ENCODE measurements around the gene GMDS. TPM values are rescaled to one million over a fixed set of nuclear protein-coding genes. Genes with fewer than 3 reads are reported as not detected.

Gene GMDS
- total RNA-seq, 1 donor from 2014 or later: 30.1 TPM

DNA sequence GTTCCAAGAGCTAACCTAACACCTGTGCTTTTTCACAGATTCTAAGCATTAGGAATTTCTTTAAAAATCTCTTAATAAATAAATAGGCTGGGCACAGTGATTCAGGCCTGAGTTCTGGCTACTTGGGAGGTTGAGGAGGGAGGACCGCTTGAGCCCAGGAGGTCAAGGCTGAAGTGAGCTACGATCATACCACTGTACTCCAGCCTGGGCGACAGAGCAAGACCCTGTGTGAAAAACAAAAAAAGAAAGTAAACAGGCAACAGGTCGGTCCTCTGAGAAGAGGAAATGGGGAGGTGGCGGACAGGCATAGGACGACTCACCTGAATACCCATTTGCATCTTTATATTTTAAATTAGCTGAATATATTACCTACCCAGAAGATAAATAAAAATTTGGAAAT is 26.5 kb downstream of the GMDS start:
- H3K9me3 Mint-ChIP-seq: no peaks in the 10 kb centered on the region
- TF ChIP-seq, protein P1, sequence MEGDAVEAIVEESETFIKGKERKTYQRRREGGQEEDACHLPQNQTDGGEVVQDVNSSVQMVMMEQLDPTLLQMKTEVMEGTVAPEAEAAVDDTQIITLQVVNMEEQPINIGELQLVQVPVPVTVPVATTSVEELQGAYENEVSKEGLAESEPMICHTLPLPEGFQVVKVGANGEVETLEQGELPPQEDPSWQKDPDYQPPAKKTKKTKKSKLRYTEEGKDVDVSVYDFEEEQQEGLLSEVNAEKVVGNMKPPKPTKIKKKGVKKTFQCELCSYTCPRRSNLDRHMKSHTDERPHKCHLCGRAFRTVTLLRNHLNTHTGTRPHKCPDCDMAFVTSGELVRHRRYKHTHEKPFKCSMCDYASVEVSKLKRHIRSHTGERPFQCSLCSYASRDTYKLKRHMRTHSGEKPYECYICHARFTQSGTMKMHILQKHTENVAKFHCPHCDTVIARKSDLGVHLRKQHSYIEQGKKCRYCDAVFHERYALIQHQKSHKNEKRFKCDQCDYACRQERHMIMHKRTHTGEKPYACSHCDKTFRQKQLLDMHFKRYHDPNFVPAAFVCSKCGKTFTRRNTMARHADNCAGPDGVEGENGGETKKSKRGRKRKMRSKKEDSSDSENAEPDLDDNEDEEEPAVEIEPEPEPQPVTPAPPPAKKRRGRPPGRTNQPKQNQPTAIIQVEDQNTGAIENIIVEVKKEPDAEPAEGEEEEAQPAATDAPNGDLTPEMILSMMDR (IDR thresholded peaks at IDR 0.05): no peak
- H3K27ac Mint-ChIP-seq: no peak overlapping the region
- CTCF ChIA-PET: interaction anchor here (0.9 kb wide), 1 partner anchor 478 kb away, joined by 3 read pairs; no protein-coding TSS in a partner anchor
- peaks cover 18% of the 10 kb centered on the region for H3K4me1 Mint-ChIP-seq
- DNase-seq (no peak), ATAC-seq (ENCODE audit: low read depth) (no peak)
- no peaks in the 10 kb centered on the region for H3K36me3 Mint-ChIP-seq (ENCODE audit: low read depth)
- POLR2A ChIA-PET: no interaction called here
- intact Hi-C loops (cut with micrococcal nuclease): no loop called here
- H3K4me3 Mint-ChIP-seq: no peak overlapping the region
- H3K27me3 Mint-ChIP-seq: no peaks in the 10 kb centered on the region

DNA sequence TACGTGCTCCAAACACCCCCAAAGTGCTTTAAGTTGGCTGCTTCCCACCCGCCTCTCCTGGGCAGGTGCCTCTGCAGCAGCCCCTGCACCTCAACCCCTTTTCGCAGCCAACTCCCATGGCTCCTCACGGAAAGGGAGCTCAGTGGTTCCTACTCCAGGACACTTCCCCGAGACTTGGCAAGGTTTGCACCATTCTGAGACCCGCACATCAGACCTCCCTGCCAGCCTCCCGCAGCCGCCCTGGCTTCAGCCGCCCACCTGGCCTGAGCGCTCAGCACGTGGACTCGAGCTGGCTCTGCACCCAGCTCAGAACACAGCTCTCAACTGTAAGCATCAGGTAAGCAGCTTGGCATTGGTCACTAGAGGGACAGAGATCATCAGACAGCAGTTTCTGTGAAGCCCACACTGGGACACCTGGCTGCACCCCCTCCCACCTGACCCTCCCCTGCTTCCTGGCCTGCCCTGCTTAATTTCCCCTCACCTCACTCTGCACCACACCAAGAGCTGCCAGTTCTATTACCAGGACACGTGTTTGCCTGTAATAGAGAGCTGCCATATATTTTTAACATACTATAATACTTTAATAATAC is 28.5 kb downstream of the GMDS start:
- Mint-ChIP-seq H3K4me1 (peaks cover 9% of the 10 kb centered on the region), H3K27ac (no peak overlapping the region), H3K36me3 (ENCODE audit: low read depth) (no peaks in the 10 kb centered on the region), H3K9me3 (no peaks in the 10 kb centered on the region), H3K27me3 (no peaks in the 10 kb centered on the region), H3K4me3 (no peak overlapping the region)
- ATAC-seq (ENCODE audit: low read depth) (no peak), DNase-seq (no peak)
- POLR2A ChIA-PET: no interaction called here
- CTCF ChIA-PET: interaction anchor here (1.2 kb wide), 1 partner anchor 8 kb away, joined by 3 read pairs; no protein-coding TSS in a partner anchor
- TF ChIP-seq, protein P1 (IDR thresholded peaks at IDR 0.05): no peak
- intact Hi-C loops (cut with micrococcal nuclease): no loop called here

DNA sequence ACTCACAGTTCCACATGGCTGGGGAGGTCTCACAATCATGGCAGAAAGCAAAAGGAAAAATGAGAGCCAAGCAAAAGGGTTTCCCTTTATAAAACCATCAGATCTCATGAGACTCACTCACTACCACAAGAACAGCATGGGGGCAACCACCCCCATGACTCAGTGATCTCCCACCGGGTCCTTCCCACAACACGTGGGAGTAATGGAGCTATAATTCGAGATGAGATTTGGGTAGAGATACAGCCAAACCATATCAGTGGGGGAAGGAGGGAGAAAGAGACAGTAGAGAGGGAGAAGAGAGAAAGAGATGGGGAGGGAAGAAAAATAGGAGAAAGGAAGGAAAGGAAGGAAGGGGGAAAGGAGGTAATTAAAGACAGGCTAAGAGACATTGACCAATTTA is 30.1 kb downstream of the GMDS start:
- no peak overlapping the region for H3K27ac Mint-ChIP-seq
- DNase-seq (no peak), ATAC-seq (ENCODE audit: low read depth) (no peak)
- H3K4me3 Mint-ChIP-seq: no peak overlapping the region
- no peaks in the 10 kb centered on the region for H3K36me3 Mint-ChIP-seq (ENCODE audit: low read depth)
- intact Hi-C loops (cut with micrococcal nuclease): no loop called here
- TF ChIP-seq, protein P1 (IDR thresholded peaks at IDR 0.05): no peak
- POLR2A ChIA-PET: no interaction called here
- CTCF ChIA-PET: interaction anchor here (1.0 kb wide), 1 partner anchor 615 kb away, joined by 3 read pairs; no protein-coding TSS in a partner anchor
- H3K4me1 Mint-ChIP-seq: no peaks in the 10 kb centered on the region
- H3K27me3 Mint-ChIP-seq: no peaks in the 10 kb centered on the region
- H3K9me3 Mint-ChIP-seq: no peaks in the 10 kb centered on the region

DNA sequence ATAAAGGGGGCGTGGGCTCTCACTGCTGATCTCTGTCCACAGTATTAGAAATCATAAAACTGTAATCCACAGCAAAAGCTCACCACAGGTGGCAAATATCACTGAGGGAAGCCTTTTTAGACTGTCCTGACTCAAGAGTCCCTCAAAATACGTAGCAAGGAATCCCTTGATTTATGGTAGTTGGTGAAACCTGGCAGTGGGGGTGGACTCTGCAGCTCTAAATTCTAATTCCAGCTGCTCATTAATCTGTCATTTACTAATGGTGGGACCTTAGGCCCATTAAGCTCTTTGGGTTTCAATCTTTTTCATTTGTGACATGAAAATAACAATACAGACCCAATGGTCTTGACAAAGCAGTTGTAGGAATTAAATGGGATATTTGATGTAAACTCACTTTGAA is 32.3 kb downstream of the GMDS start:
- ATAC-seq (ENCODE audit: low read depth) (no peak), DNase-seq (no peak)
- Mint-ChIP-seq H3K4me1 (no peaks in the 10 kb centered on the region), H3K27me3 (no peaks in the 10 kb centered on the region), H3K9me3 (no peaks in the 10 kb centered on the region), H3K36me3 (ENCODE audit: low read depth) (no peaks in the 10 kb centered on the region), H3K27ac (no peak overlapping the region), H3K4me3 (no peak overlapping the region)
- POLR2A ChIA-PET: no interaction called here
- TF ChIP-seq, protein P1 (IDR thresholded peaks at IDR 0.05): no peak
- CTCF ChIA-PET: no interaction called here
- intact Hi-C loops (cut with micrococcal nuclease): no loop called here

DNA sequence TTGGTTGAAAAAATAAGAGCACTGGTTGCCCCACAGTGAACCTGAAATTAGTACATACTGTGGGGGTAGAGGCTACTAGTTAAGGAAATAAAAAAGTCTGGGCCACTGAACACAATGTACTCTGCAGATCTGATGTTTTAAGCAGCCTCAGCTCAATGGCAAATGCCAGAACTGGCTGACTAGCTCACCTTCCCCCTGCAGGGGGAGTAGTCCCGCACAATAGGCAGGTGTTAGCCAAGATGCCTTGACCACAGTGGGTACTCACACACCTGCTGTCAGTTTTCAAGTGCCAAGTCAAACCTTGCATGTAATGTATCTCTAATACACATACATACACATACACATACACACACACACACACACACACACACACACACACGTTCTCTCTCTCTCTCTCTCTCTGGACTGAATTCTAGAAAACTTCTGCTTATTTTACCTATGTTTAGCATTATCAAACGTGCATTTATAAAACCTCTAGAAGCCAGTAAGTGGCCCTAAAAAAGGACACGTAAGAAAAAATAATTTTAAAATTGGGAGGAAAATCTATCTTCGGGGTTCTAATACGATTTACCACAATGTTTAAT is 36.1 kb downstream of the GMDS start:
- POLR2A ChIA-PET: no interaction called here
- no peaks in the 10 kb centered on the region for H3K4me1 Mint-ChIP-seq
- no peak for DNase-seq

More for the DNA sequence above, 36.1 kb downstream of the GMDS start:
- CTCF ChIA-PET: interaction anchor here (0.6 to 3.6 kb wide), 9 partner anchors 8 to 487 kb away, joined by 3 to 24 read pairs (median 5); no protein-coding TSS in a partner anchor
- intact Hi-C loops (cut with micrococcal nuclease): loop anchor here (1.0 to 5.0 kb wide), 2 partner anchors 145 to 488 kb away; no protein-coding TSS in a partner anchor
- H3K27me3 Mint-ChIP-seq: no peaks in the 10 kb centered on the region
- no peak overlapping the region for H3K4me3 Mint-ChIP-seq
- H3K9me3 Mint-ChIP-seq: no peaks in the 10 kb centered on the region
- TF ChIP-seq, protein P1 (IDR thresholded peaks at IDR 0.05): no peak
- ATAC-seq (ENCODE audit: low read depth): peak; percentile 67
- H3K36me3 Mint-ChIP-seq (ENCODE audit: low read depth): no peaks in the 10 kb centered on the region
- H3K27ac Mint-ChIP-seq: no peak overlapping the region
